ENCODE measurements around the gene PSMD14. TPM values are rescaled to one million over a fixed set of nuclear protein-coding genes. Genes with fewer than 3 reads are reported as not detected.

The PSMD14 gene
- total RNA-seq, 2 experiments from 2014 or later: 86.7 to 93.0 TPM

- H3K27ac Mint-ChIP-seq: peak overlapping the region; percentile 44
- no peak for DNase-seq
- intact Hi-C loops (cut with micrococcal nuclease): no loop called here
- H3K9me3 Mint-ChIP-seq: no peaks in the 10 kb centered on the region
- H3K27me3 Mint-ChIP-seq: peaks cover 82% of the 10 kb centered on the region
- CTCF ChIA-PET: interaction anchor here (0.7 kb wide), 1 partner anchor 527 kb away, joined by 3 read pairs; no protein-coding TSS in a partner anchor
- H3K4me3 Mint-ChIP-seq: peak overlapping the region; percentile 62
- ATAC-seq: no peak
- POLR2A ChIA-PET: no interaction called here
- no peak for TF ChIP-seq CTCF (IDR thresholded peaks at IDR 0.05)
- H3K4me1 Mint-ChIP-seq (ENCODE audit: low read depth): peaks cover 27% of the 10 kb centered on the region
- H3K36me3 Mint-ChIP-seq (ENCODE audit: low read depth): peaks cover 9% of the 10 kb centered on the region
Observed at GRCh38 chr2:161424394-161424769, 116.2 kb downstream of the PSMD14 start.

GRCh38 chr2:161424891-161425727, 116.9 kb downstream of the PSMD14 start:
- intact Hi-C loops (cut with micrococcal nuclease): no loop called here
- Mint-ChIP-seq H3K4me1 (ENCODE audit: low read depth) (peaks cover 27% of the 10 kb centered on the region), H3K27me3 (peaks cover 79% of the 10 kb centered on the region), H3K36me3 (ENCODE audit: low read depth) (peaks cover 9% of the 10 kb centered on the region), H3K27ac (no peak overlapping the region), H3K9me3 (no peaks in the 10 kb centered on the region), H3K4me3 (no peak overlapping the region)
- ATAC-seq (no peak), DNase-seq (no peak)
- CTCF ChIA-PET: interaction anchor here (0.7 kb wide), 1 partner anchor 526 kb away, joined by 3 read pairs; no protein-coding TSS in a partner anchor
- TF ChIP-seq CTCF (IDR thresholded peaks at IDR 0.05): no peak
- POLR2A ChIA-PET: interaction anchor here (1.0 kb wide), 1 partner anchor 9 kb away, joined by 4 read pairs; the partner anchor contains the start of gene TBR1

GRCh38 chr2:161425728-161426454, 117.7 kb downstream of the PSMD14 start:
- Mint-ChIP-seq H3K4me3 (no peak overlapping the region), H3K27me3 (peaks cover 75% of the 10 kb centered on the region), H3K4me1 (ENCODE audit: low read depth) (peaks cover 27% of the 10 kb centered on the region), H3K36me3 (ENCODE audit: low read depth) (peaks cover 9% of the 10 kb centered on the region), H3K27ac (no peak overlapping the region), H3K9me3 (no peaks in the 10 kb centered on the region)
- no peak for ATAC-seq
- intact Hi-C loops (cut with micrococcal nuclease): no loop called here
- TF ChIP-seq CTCF (IDR thresholded peaks at IDR 0.05): no peak
- no peak for DNase-seq
- POLR2A ChIA-PET: interaction anchor here (1.0 to 1.9 kb wide), 2 partner anchors 9 to 10 kb away, joined by 4 to 5 read pairs; partner anchors contain the start of gene TBR1
- CTCF ChIA-PET: no interaction called here

GRCh38 chr2:161426455-161426921, 118.3 kb downstream of the PSMD14 start:
- H3K27ac Mint-ChIP-seq: no peak overlapping the region
- intact Hi-C loops (cut with micrococcal nuclease): no loop called here
- ATAC-seq (no peak), DNase-seq (no peak)
- peaks cover 9% of the 10 kb centered on the region for H3K36me3 Mint-ChIP-seq (ENCODE audit: low read depth)
- POLR2A ChIA-PET: interaction anchor here (1.9 kb wide), 1 partner anchor 10 kb away, joined by 5 read pairs; the partner anchor contains the start of gene TBR1
- no peaks in the 10 kb centered on the region for H3K9me3 Mint-ChIP-seq
- H3K4me1 Mint-ChIP-seq (ENCODE audit: low read depth): peaks cover 27% of the 10 kb centered on the region
- no peak for TF ChIP-seq CTCF (IDR thresholded peaks at IDR 0.05)
- H3K27me3 Mint-ChIP-seq: peaks cover 73% of the 10 kb centered on the region
- peak overlapping the region; percentile 16 for H3K4me3 Mint-ChIP-seq
- CTCF ChIA-PET: no interaction called here
